ENCODE measurements around the gene SYTL2. TPM values are rescaled to one million over a fixed set of nuclear protein-coding genes. Genes with fewer than 3 reads are reported as not detected.

SYTL2 gene
- total RNA-seq, 2 experiments from 2014 or later = 10.2 TPM

DNA sequence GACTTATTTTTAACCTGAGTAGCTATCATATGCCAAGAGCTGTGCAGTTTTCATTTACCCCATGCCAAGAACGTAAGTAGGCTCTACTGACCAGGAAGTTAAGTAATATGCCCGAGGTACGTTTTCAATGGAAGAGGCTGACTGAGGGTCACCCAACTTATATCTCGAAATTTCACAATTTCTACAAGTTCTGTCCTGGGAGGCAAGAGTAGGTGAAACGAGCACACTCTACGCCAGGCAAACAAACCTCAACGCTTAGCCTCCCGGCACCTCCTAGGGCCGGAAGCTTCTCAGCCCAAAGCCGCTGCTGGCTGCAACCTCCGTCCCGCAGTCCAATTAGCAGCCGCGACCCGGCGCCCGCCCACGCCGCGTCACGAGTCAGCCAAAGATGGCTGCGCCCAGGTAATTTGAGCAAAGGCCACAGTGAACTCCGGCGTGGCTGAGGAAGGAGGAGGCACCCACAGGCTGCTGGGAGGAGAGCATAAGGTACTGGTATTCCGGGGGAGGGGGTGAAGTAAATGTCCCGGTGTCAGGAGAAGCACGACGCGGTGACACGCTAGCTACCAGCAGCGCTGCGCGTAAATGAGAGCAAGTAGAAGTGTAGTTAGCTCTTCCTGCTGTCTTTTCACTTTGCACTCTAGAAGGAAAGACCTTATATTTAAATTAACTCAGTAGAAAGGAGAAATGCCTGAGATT is 163.2 kb downstream of the SYTL2 start, which contains the start of gene TMEM126A:
Gene TMEM126A (plus strand): TSS at position 364 of the 696 bp plus-strand sequence. CDS start 2,289 bp downstream, outside the sequence.
- H3K36me3 Mint-ChIP-seq = peaks cover 5% of the 10 kb centered on the region
- no peaks in the 10 kb centered on the region for H3K9me3 Mint-ChIP-seq
- CTCF ChIA-PET = interaction anchor here (0.7 to 1.7 kb wide), 9 partner anchors 11 to 207 kb away, joined by 3 to 13 read pairs (median 4); partner anchors contain the start of genes CCDC83, CREBZF, DLG2 and TMEM126B
- peak within 1 kb of the TSS; percentile 86 for H3K27ac Mint-ChIP-seq
- H3K4me3 Mint-ChIP-seq = peak within 1 kb of the TSS; percentile 94
- peaks cover 26% of the 10 kb centered on the region for H3K4me1 Mint-ChIP-seq (ENCODE audit: low read depth)
- H3K27me3 Mint-ChIP-seq = peaks cover 11% of the 10 kb centered on the region
- POLR2A ChIA-PET = interaction anchor here (0.6 to 3.9 kb wide), 10 partner anchors 9 to 180 kb away, joined by 3 to 38 read pairs (median 4); partner anchors contain the start of genes CREBZF, DLG2 and TMEM126B
- intact Hi-C loops (cut with micrococcal nuclease) = loop anchor here (1.0 kb wide), 4 partner anchors 8 to 598 kb away; partner anchors contain the start of genes CREBZF and TMEM126B
- DNase-seq = peak; percentile 96

- peak overlapping the region; percentile 94 for H3K4me3 Mint-ChIP-seq
- H3K27me3 Mint-ChIP-seq = peaks cover 11% of the 10 kb centered on the region
- intact Hi-C loops (cut with micrococcal nuclease) = loop anchor here (1.0 kb wide), 3 partner anchors 8 to 598 kb away; partner anchors contain the start of gene TMEM126B
- H3K4me1 Mint-ChIP-seq (ENCODE audit: low read depth) = peaks cover 23% of the 10 kb centered on the region
- CTCF ChIA-PET = interaction anchor here (0.7 to 1.7 kb wide), 8 partner anchors 11 to 208 kb away, joined by 3 to 13 read pairs (median 4); partner anchors contain the start of genes CCDC83, CREBZF, DLG2 and TMEM126B
- DNase-seq = no peak
- H3K36me3 Mint-ChIP-seq = peaks cover 2% of the 10 kb centered on the region
- POLR2A ChIA-PET = interaction anchor here (0.9 to 3.9 kb wide), 9 partner anchors 9 to 180 kb away, joined by 3 to 38 read pairs (median 4); partner anchors contain the start of genes CREBZF, DLG2 and TMEM126B
- peak overlapping the region; percentile 86 for H3K27ac Mint-ChIP-seq
- no peaks in the 10 kb centered on the region for H3K9me3 Mint-ChIP-seq
Observed at GRCh38 chr11:85647078-85647477, 163.9 kb downstream of the SYTL2 start.

Other genes with a start within 250 kb of the SYTL2 start
- 1 to 10 TPM; 1.7 to 2.1 TPM for gene DLG2, start 183.8 kb downstream of the SYTL2 start, total RNA-seq
- gene TMEM126B, start 182.5 kb downstream of the SYTL2 start, total RNA-seq = 10 to 100 TPM; 59.8 to 64.5 TPM
- gene TMEM126A, start 163.2 kb downstream of the SYTL2 start, total RNA-seq = 10 to 100 TPM; 45.3 to 49.4 TPM
- 10 to 100 TPM; 40.8 to 45.2 TPM for gene CREBZF, start 146.0 kb downstream of the SYTL2 start, total RNA-seq
- gene CCDC89, start 124.9 kb downstream of the SYTL2 start, total RNA-seq = not detected
- gene CCDC83, start 44.2 kb upstream of the SYTL2 start, total RNA-seq = not detected

Measured in activated CD4-positive, alpha-beta memory T cell treated with anti-CD3 and anti-CD28 coated beads for 36 hours (primary cell).